PC-9 (cell line): ENCODE measurements around the gene NCOA5.

Experiments used
- CTCF ChIP-seq: fragments of 200-600 bp; sonication (generic); conservative IDR thresholded peaks from 2 replicates; pipeline ENCODE4 v1.6.1; 2017; ENCODE audit warnings: mixed run types, antibody characterized with exemption, mild to moderate bottlenecking, moderate library complexity
- EZH2 ChIP-seq: fragments of 200-600 bp; sonication (generic); IDR thresholded peaks from 2 replicates; pipeline ENCODE4 v1.8.0; 2017; ENCODE audit warnings: antibody characterized with exemption, low read depth

- no peak for TF ChIP-seq CTCF
- TF ChIP-seq EZH2 = no peak
Measured at GRCh38 chr20:46030284-46031013, 59.3 kb downstream of the NCOA5 start.
